SK-MEL-5 (cell line): Measurements from ENCODE around the gene EHF. TPM values are rescaled to one million over a fixed set of nuclear protein-coding genes. Genes with fewer than 3 reads are reported as not detected.
A peak's percentile ranks its signal among the peaks of the same experiment; 100 is the strongest.

Experiments
- DNase-seq: peaks from one replicate; pipeline ENCODE4 v3.0.0-alpha.2; 2016; ENCODE audit warnings: low read depth, low spot score
- in situ Hi-C: cut with HindIII; loops from 2 replicates; pipeline ENCODE4 v1.10.0; 2016; ENCODE audit warnings: low sequenced_read_pairs, high pct_unique_total_duplicates, low pct_unique_long_range_greater_than_20kb
- total RNA-seq: library from RNA; depleted of rRNA; stranded (reverse); fragments of >200 nt; shearing (Covaris generic); gene quantifications from 2 replicates; pipeline ENCODE4 v1.2.3, GENCODE V29; 2014

The EHF gene
- total RNA-seq, 1 experiment from 2014 or later: 0.13 TPM

DNA sequence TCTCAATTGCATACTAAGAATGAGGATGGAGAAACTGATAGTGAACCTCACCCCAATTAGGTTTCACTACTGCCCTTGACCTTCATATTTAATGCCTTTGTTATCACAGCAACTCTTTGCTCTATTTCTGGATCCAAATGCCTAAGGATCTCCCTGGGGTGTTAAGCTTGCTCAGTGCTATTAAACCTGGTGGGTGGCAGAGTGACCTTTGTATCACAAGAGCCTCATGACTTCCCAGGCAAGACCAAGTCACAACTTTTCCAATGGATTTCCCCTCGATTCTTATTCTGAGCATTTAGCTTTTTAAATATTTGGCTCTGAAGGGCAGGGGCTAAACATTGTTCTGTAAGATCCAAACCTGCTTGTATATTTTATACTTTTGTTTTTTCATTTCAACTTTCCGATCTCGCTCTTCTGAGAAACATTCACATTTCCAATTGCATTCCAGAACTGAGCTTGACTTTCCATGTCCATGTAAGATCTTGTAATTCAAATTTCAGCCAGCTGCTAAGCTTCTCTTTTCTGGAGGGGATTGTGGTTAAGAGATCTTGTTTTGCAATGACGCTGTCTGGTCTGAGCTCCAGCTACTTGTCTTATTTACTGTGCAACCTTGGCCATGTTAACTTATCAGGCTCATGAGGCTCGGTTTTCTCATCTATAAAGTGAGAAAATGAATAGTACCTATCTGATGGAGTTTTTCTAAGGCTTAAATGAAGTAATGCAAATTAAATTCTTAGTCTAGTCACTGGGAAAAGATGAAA, 6.4 kb upstream of the EHF start:
- no peak for DNase-seq
- in situ Hi-C loops: no loop called here

DNA sequence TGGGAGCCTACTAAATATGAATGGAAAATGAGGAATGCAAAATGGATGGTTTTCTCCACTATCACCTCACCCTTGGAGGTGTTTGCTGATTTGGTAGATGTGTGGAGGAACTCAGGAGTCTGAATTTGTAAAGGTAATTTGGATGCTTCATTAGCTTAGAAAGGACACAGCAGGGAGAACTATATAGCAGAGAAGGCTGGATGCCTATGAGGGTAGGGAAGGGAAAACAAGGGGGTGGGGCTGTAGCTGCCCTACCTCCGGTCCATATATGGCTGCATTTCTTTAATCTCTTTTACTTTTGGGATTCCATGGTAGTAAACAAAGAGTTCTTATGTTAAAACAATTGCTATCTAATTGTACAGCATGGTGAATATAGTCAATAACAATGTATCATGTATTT, 4.8 kb upstream of the EHF start:
- in situ Hi-C loops: no loop called here
- DNase-seq: no peak

DNA sequence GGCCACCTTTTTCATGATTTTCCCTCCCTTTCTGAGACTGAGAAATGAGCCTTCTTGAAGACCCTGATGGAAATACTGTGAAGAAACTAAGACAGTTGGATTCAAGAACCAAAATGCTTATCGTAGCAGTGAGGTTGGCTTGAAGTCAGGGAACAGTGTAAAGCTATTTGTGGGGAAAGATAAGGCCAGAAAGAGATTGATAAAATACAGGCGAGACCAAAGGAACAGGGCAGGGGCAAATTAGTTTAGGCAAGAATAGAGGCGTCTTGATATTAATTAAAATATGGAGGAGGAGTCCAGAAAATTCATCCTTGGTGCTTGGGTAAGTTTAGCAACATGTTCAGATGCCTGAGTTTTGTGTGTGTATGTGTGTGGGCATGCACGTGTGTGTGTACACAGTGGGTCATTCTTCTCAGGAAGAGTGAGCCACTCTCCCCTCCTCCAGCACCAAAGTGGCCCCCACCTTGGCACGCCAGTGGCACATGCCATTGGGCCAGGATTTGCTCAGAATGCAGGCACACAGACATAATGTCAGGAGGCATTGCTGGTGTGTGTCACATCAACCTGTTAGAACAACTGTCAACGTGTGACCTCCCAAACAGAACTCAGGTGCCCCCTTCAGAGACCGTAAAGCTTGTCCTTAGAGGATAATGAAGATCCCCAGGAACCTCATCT, 3.9 kb upstream of the EHF start:
- in situ Hi-C loops: no loop called here
- DNase-seq: no peak

DNA sequence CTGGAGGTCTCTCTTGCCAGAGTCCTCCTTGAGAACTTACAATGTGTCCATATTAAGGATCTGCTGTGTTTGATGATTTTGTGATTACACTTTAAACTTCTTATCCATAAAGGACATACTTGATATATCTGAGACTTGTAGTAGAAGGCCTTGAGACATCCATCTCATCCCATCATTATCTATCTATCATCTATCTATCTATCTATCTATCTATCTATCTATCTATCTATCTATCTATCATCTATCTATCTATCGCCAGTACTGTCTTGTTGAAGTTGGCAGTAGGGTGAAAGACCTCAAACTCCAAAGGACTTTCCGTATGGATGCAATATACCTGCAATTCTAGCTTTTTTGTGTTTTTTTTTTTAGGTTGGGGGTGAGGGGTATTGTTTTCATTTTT, 2.5 kb upstream of the EHF start:
- in situ Hi-C loops: no loop called here
- no peak for DNase-seq

DNA sequence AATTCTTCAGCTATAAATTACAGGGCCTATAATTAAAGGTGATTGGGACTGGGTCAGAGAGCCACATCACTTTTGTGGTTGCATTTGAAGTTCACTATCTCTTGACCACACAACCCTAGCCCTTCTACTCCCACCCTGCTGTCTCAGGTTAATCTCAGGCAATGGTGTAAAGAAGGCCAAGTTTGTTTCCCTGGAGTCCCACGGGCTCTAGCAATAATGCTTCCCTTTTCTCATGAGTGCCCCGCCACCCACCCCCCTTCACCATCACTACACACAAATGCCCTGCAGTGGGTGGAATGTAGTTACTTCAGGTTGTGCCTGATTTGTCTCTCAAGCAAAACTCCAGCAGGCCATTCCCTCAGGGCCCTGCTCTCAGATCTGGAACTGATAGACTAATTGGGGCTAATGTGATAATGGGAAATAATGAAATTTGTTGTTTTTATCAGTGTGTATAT, 1.8 kb upstream of the EHF start:
- no peak for DNase-seq
- in situ Hi-C loops: no loop called here

DNA sequence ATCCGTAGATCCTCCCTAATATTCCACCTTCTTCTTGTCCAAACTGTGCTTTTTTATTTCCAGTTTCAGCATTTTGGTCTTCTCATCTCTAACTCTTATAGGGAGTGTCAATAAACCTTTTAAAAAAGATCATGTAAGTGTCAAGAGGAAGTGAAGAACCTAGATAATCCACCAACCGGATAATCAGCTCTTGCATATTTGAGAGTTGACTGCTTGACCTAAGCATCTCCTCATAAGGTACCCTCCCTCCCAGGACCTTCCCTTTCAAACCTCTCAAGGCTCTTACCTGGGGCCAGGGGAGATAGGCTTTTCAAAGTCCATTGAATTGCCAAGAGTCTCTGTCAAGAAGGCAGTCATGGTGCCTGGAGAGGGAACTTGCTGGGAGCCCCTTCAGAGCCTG, 691 bp upstream of the EHF start:
- no peak for DNase-seq
- in situ Hi-C loops: no loop called here

DNA sequence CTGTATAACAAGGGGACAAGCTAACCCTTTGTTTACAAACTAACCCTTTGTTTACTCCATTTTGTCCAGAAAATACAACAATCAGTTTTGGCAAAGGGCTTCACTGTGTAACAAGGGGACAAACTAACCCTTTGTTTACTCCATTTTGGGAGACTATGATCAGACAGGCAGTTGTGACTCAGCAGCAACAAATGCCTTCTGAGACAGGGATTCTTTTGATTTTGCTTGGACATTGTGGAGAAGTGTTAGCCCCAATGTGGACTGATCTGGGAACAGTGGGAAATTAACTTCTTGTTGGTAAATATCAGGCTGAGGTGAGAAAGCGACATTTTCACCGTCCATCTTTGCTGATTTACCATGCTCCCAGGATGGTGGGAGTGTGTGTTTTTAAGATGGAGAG, 983 bp downstream of the EHF start:
- in situ Hi-C loops: no loop called here
- peak; percentile 80 for DNase-seq

DNA sequence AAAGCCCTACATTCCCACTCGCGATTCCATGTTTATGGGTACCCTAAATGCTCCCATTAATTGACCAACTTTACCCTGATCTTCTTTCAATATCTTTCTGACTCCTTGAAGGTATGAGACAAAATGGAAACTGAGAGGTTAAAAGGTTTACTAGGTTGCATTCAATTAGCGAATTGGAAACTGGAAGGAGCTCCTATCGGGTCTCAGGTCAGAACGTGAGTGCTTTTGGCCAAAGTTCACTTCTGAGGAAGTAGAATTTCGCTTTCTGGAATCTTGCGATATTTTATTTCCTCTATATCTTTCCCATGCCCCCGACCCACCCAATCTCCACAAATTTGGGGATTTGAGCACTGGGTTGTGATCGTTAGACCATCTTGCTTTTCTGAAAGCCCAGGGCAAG, 2.6 kb downstream of the EHF start:
- no peak for DNase-seq
- in situ Hi-C loops: no loop called here

DNA sequence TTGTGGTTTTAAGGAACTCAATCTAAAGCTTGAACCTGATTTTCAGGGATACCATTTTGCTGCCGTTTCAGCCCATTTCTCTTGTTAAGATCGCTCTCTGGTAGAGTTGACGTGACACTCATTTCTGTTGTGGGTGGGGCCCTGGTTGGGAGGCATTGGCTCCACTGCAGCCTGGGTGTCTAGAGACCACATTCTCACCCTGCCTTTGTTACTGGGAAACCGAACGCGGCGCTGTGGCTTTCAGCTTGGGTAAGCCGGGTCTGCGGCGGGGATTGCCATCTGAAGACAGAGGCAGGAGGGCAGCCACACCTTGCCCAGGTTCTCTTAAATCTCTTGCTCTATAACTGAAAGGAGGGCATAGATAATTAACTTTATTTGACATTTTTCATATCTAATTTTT, 3.2 kb downstream of the EHF start:
- in situ Hi-C loops: no loop called here
- no peak for DNase-seq

DNA sequence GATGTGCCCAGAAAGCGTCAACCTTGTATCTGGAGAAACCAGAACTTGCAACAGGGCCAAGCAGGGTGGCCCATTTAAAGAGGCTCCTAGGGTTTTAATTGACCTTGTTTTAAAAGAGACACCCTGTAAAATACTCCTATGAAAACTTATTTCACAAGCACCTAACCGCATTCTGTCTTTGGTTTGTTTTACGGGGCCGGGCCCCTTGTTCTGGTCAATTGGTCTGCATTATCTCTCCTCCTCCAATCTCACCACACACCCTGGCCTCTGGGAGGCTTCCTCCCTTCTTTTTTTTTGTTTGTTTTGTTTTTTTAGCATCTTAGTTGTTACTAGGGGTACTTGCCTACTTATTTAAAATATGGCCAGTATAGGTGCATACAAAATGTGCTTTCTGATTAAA, 4.7 kb downstream of the EHF start:
- no peak for DNase-seq

DNA sequence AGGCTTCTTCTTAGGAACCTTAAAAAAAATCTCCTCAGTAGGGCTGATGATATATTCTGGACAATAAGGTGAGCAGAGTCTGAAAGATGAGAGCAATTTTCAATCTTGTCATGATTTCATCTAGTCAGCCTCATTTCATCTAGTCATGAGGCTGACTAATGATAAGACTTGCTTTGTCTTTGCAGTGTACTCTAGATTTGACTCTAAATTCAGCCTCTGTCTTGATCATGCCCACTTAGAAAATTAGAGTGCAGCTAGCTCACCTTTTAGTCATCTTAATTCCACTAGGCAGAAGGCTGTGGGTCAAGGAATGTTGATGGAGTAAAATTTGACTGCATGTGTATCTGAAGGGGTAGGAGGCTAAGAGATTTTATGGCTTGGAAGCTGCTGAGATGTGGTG, 5.5 kb downstream of the EHF start:
- in situ Hi-C loops: no loop called here
- DNase-seq: no peak

More for the DNA sequence above, 4.7 kb downstream of the EHF start:
- in situ Hi-C loops: no loop called here

DNA sequence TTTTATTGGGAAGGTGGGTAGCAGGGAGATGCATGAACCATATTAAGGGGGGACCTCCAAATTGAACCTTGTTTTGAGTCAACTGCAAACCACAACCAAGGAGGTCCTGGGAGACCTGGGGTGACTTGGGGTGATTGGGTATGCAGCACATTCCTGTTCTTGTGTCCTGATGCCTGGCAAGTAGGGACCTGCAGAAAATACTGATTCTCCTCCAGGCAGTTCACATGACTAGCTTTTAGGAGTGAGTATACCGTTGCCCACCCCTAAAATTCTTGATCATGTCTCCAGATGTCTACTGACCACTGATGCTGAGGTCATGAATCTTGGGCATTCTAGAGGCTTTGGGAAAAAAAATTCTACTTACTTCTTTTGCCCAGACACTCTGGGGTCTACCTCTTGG, 6.3 kb downstream of the EHF start:
- in situ Hi-C loops: no loop called here
- no peak for DNase-seq

DNA sequence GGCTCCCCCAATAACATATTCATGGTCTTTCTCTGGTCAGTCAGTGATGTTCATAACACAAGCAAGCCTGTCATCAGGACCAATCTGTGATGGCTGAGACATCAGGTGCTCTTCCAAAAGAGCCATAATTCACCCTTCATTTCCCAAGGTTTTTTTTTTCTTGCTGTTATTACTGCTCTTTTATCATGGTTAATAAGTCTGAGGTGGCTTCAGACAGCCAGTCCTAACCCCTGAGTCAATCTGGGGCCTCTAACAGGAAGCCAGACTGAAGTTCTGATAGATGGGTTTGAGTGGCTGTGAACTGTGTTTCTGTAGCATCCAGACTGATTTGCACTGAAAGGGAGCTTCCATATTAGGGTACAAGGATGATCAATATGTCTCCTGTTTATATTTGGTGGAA, 8.8 kb downstream of the EHF start:
- in situ Hi-C loops: no loop called here
- no peak for DNase-seq

DNA sequence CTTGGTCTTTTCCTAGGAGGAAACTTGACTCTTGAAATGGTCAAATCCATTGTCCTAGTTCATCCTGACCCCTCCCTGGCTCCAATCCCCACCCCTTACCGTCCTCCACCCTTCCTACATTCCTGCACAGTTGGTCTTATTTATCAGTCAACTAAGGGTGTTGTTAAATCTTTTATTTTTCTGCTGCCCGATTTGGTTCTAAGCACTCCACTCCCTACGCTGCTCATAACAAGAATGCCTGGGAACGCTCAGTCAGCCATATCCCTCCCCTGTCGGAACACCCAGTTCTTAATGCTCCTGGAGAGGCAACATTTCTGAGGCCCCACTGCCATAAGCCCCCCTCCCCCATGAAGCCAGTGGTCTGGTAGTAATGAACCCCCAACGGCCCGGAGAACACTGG, 9.7 kb downstream of the EHF start:
- in situ Hi-C loops: no loop called here
- DNase-seq: no peak

DNA sequence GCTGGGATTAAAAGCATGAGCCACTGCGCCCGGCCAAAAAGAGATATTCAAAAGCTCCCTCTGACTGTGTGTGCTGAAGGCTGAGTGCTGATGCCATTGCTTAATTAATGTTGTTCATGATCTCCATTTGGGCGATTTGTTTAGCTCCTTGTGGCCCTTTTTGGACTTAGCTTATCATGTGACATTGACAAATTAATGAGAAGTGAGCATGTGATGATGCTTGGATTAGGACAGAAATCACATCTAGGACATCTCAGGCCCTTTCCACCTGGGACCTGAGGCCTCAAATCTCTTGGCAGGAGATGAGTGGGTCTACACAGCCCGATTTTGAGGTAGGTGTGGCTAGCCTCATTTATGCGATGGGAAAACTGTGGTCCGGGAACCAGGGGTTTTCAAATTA, 10.4 kb downstream of the EHF start:
- in situ Hi-C loops: no loop called here
- no peak for DNase-seq

DNA sequence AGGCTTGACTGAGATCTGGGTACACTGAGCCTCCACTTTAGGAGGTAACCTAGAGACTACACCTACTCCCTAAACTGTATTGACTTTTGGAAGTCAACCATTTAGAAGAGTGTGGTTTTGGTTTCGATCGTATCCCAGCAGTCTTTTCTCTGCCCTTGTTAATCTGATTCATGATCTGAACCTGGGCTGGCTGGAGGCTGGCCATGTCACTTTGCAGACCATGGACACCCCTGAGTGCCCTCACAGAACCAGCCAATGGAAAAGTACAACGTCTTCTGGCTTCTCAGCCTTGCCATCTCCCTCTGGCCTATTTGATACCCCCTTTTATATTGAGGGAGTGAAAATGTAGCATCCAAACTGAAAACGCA, 10.8 kb downstream of the EHF start:
- in situ Hi-C loops: no loop called here
- no peak for DNase-seq

DNA sequence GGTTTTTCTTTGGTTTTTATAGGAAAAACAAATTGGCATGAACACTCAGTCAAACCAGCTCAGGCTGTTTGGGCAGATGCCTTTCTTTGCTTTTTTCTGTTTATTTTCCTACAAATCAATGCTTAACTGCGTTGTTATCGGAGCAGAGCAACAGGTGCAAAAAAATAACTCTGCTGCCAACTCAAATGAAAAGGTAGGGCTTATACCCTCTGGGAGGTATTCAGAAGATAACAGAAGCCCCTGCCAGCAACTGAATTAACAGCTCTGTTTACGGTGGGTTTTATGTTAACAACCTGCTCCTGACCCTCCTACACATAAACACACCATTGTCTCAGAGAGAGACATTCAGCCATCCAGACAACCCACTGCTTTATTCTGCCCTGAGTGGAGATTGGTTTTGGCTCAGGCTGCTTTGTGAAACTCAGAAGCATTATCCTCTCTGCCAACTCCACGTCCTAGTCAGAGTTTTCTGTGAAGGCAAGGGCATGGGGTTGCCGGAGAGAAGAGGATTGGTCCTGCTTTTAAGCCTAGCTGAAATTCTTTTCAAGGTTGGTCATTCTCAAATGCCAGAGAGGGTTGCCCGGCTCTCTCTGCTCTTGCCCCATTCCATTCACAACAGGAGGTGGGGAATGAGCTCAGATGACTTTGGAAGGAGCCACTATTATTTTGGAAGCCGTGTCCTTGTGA, 11.4 kb downstream of the EHF start:
- in situ Hi-C loops: no loop called here
- DNase-seq: peak; percentile 55

DNA sequence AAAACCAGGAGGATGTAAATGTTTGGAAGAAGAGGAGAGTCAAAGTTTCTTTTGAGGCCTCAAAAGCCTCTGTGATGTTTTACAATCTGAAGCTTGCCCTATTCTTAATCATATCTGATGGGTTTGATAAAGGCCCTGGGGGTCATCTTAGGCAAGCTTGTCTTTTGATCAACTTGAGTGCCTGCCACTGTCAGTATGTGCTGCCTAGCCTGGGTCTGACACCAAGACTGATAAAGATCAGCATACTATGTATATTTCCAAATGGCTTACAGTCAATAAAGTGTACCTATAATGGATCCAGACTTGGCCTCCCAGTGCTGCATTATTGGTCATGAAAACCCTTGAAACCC, 12.7 kb downstream of the EHF start:
- DNase-seq: no peak
- in situ Hi-C loops: no loop called here
